Urinary bladder (tissue), 4 donors: ENCODE measurements around the gene LRRC38. TPM values are rescaled to one million over a fixed set of nuclear protein-coding genes. Genes with fewer than 3 reads are reported as not detected.

Experiments used
- DNase-seq: peaks from one replicate; pipeline ENCODE4 v3.0.0-alpha.2; 2015; ENCODE audit errors: extremely low spot score
- H3K27ac ChIP-seq: one replicate; pipeline ENCODE4 v1.5.1; 2013; ENCODE audit warnings: low read depth, mild to moderate bottlenecking, moderate library complexity
- H3K36me3 ChIP-seq: one replicate; pipeline ENCODE4 v1.6.1; 2013; ENCODE audit warnings: mild to moderate bottlenecking, moderate library complexity; ENCODE audit not compliant: insufficient read depth
- H3K4me1 ChIP-seq: one replicate; pipeline ENCODE4 v1.6.1; 2013; ENCODE audit warnings: mild to moderate bottlenecking, moderate library complexity; ENCODE audit not compliant: insufficient read depth
- H3K4me3 ChIP-seq: one replicate; pipeline ENCODE4 v1.5.1; 2013; ENCODE audit warnings: low read depth, low read length
- WGBS: extraction: QIAGEN DNeasy Blood & Tissue Kit; methylation state at CpG from one replicate; pipeline ENCODE4 v1.1.7; 2013; 5-methylcytosine and 5-hydroxymethylcytosine counted together
- polyA plus RNA-seq: library from polyadenylated mRNA; stranded (reverse); fragments of 200-250 nt; gene quantifications from one replicate; pipeline ENCODE4 v1.2.3, GENCODE V29; 2013
- total RNA-seq: library from RNA; depleted of rRNA; stranded (reverse); fragments of >200 nt; gene quantifications from one replicate; pipeline ENCODE4 v1.2.3, GENCODE V29; 2014
- donor health status: healthy with polysubstance abuse.
- donor health status: healthy.

LRRC38 gene
- total and polyA plus RNA-seq, 2 donors: 0.53 to 0.98 TPM

- Histone ChIP-seq H3K27ac (no peak overlapping the region), H3K4me3 (no peak overlapping the region)
- 88% methylated on average over 4 of the region's 4 CpGs for WGBS
These were observed 6.7 kb downstream of the LRRC38 start for GRCh38 chr1:13507075-13507474.

GRCh38 chr1:13505020-13505419, 8.8 kb downstream of the LRRC38 start:
- H3K4me3 ChIP-seq: no peak overlapping the region
- no peaks in the 10 kb centered on the region for H3K36me3 ChIP-seq
- no peak overlapping the region for H3K27ac ChIP-seq
- DNase-seq: no peak
- 21% methylated on average over 8 of the region's 8 CpGs for WGBS
- no peaks in the 10 kb centered on the region for H3K4me1 ChIP-seq

More at GRCh38 chr1:13507075-13507474, 6.7 kb downstream of the LRRC38 start:
- H3K36me3 ChIP-seq: no peaks in the 10 kb centered on the region
- DNase-seq: no peak
- no peaks in the 10 kb centered on the region for H3K4me1 ChIP-seq

GRCh38 chr1:13500806-13501205, 13.0 kb downstream of the LRRC38 start:
- DNase-seq: no peak
- Histone ChIP-seq H3K36me3 (no peaks in the 10 kb centered on the region), H3K4me1 (no peaks in the 10 kb centered on the region), H3K4me3 (no peak overlapping the region), H3K27ac (no peak overlapping the region)
- WGBS: 90% methylated on average over 10 of the region's 10 CpGs

GRCh38 chr1:13499422-13499821, 14.4 kb downstream of the LRRC38 start:
- Histone ChIP-seq H3K36me3 (no peaks in the 10 kb centered on the region), H3K27ac (no peak overlapping the region), H3K4me1 (no peaks in the 10 kb centered on the region), H3K4me3 (no peak overlapping the region)
- 87% methylated on average over 5 of the region's 5 CpGs for WGBS
- DNase-seq: no peak

- H3K36me3 ChIP-seq: no peaks in the 10 kb centered on the region
- DNase-seq: no peak
- no peaks in the 10 kb centered on the region for H3K4me1 ChIP-seq
- H3K4me3 ChIP-seq: no peak overlapping the region
- 62% methylated on average over 7 of the region's 7 CpGs for WGBS
- no peak overlapping the region for H3K27ac ChIP-seq
These were observed 15.2 kb downstream of the LRRC38 start for GRCh38 chr1:13498553-13498952.

GRCh38 chr1:13495186-13495585, 18.6 kb downstream of the LRRC38 start:
- no peaks in the 10 kb centered on the region for H3K36me3 ChIP-seq
- WGBS: 54% methylated on average over 7 of the region's 7 CpGs
- no peak overlapping the region for H3K27ac ChIP-seq
- no peak for DNase-seq
- H3K4me3 ChIP-seq: no peak overlapping the region
- H3K4me1 ChIP-seq: no peaks in the 10 kb centered on the region

- 76% methylated on average over 6 of the region's 6 CpGs for WGBS
- H3K4me3 ChIP-seq: no peak overlapping the region
- H3K27ac ChIP-seq: no peak overlapping the region
- no peaks in the 10 kb centered on the region for H3K4me1 ChIP-seq
- H3K36me3 ChIP-seq: no peaks in the 10 kb centered on the region
- no peak for DNase-seq
These were observed 19.1 kb downstream of the LRRC38 start for GRCh38 chr1:13494712-13495111.

- Histone ChIP-seq H3K4me3 (no peak overlapping the region), H3K4me1 (no peaks in the 10 kb centered on the region), H3K36me3 (no peaks in the 10 kb centered on the region), H3K27ac (no peak overlapping the region)
- WGBS: 80% methylated on average over 5 of the region's 5 CpGs
- no peak for DNase-seq
These were observed 19.8 kb downstream of the LRRC38 start for GRCh38 chr1:13494025-13494424.

GRCh38 chr1:13492711-13493110, 21.1 kb downstream of the LRRC38 start:
- 60% methylated on average over 12 of the region's 12 CpGs for WGBS

GRCh38 chr1:13487957-13488356, 25.8 kb downstream of the LRRC38 start:
- WGBS: 86% methylated on average over 3 of the region's 3 CpGs
- Histone ChIP-seq H3K36me3 (no peaks in the 10 kb centered on the region), H3K27ac (no peak overlapping the region), H3K4me1 (no peaks in the 10 kb centered on the region), H3K4me3 (no peak overlapping the region)
- no peak for DNase-seq

More at GRCh38 chr1:13492711-13493110, 21.1 kb downstream of the LRRC38 start:
- H3K36me3 ChIP-seq: no peaks in the 10 kb centered on the region
- no peak for DNase-seq
- H3K4me1 ChIP-seq: no peaks in the 10 kb centered on the region
- H3K27ac ChIP-seq: no peak overlapping the region
- no peak overlapping the region for H3K4me3 ChIP-seq

GRCh38 chr1:13487143-13487868, 26.5 kb downstream of the LRRC38 start:
- no peaks in the 10 kb centered on the region for H3K36me3 ChIP-seq
- H3K27ac ChIP-seq: no peak overlapping the region
- WGBS: 81% methylated on average over 17 of the region's 17 CpGs
- no peak overlapping the region for H3K4me3 ChIP-seq
- DNase-seq: no peak
- no peaks in the 10 kb centered on the region for H3K4me1 ChIP-seq

GRCh38 chr1:13483946-13484345, 29.9 kb downstream of the LRRC38 start:
- Histone ChIP-seq H3K36me3 (no peaks in the 10 kb centered on the region), H3K4me1 (no peaks in the 10 kb centered on the region), H3K27ac (no peak overlapping the region), H3K4me3 (no peak overlapping the region)
- WGBS: 85% methylated on average over 12 of the region's 12 CpGs
- DNase-seq: no peak

- no peak overlapping the region for H3K4me3 ChIP-seq
- H3K36me3 ChIP-seq: no peaks in the 10 kb centered on the region
- DNase-seq: no peak
- WGBS: 70% methylated on average over 4 of the region's 4 CpGs
- no peaks in the 10 kb centered on the region for H3K4me1 ChIP-seq
- no peak overlapping the region for H3K27ac ChIP-seq
These were observed 31.2 kb downstream of the LRRC38 start for GRCh38 chr1:13482600-13482999.

- H3K27ac ChIP-seq: no peak overlapping the region
- H3K36me3 ChIP-seq: no peaks in the 10 kb centered on the region
- no peak overlapping the region for H3K4me3 ChIP-seq
- no peaks in the 10 kb centered on the region for H3K4me1 ChIP-seq
- 76% methylated on average over 11 of the region's 11 CpGs for WGBS
- no peak for DNase-seq
These were observed 34.5 kb downstream of the LRRC38 start for GRCh38 chr1:13479171-13479856.
